HG03469 (cell line): ENCODE measurements around the gene RPL31.

Experiments
- ATAC-seq: cut with Tn5 transposase; IDR thresholded peaks from one replicate; pipeline ENCODE4 v1.9.1; 2021; ENCODE audit warnings: mild to moderate bottlenecking, moderate library complexity, moderate number of reproducible peaks; ENCODE audit not compliant: unreplicated experiment

Gene RPL31

DNA sequence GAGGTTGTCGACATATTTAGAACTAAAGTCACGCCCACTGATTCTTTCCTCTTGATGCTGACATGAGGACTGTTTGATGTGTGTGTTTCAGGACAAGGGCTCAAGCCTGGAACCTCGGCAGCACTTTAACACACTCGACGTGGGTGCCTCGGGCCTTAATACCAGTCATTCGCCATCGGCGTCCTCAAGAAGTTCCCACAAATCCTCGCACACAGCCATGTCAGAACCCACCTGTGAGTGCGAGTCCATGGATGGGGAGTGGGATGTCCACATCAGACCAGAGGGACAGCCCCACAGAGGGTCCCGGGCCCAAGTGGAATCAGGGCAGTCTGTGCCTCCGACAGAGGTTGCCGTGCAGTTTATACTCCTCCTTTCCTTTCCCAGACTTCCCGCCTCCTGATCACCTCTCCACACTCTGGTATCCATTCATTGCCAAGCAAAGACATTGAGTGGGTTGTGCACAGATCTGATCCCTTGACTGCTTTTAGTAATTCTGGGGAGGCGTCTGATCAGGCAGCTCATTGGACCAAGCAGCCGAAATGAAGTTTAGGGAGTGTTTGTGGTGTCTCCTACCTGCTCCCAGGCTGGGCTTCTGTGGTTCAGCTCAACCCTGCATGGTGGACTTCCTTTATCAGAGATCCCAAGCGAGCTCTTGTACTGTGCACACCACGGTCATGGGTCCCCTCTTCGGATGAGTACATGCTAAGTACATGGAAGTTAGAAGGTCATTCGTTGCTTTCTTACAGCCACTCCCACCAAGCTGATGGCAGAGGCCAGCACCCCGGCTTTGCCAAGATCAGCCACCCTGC lies 27.2 kb upstream of the RPL31 start:
- ATAC-seq = no peak

DNA sequence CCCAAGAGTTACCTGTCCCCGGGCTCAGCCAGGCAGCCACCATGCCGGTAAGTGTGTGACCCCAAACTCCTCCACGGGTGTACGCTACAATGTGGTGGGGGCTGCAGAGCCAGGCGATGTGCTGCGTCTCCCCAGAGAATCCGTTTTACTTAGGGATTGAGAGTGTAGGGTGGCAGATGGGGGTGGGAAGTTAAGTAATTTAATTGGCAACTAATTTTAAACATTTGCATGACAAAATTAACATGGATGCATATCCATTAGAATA lies 26.6 kb upstream of the RPL31 start:
- ATAC-seq = no peak

DNA sequence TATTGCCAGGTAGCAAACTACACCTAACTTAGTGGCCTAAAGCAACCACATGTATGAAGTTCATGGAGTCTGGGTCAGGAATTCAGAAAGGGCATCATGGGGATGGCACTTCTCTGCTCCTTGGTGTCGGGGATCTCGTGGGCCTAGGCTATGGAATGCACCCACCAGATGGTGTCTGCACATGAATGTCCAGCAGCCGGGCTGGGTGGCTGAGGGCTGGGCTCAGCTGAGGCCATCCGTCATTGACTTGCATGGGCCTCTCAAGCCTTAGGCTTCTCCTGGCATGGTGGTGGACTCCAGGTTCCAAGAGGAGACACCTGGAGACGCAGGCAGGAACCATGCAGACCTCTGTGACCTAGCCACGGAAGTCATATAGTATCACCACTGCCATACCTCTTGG lies 26.0 kb upstream of the RPL31 start:
- no peak for ATAC-seq

DNA sequence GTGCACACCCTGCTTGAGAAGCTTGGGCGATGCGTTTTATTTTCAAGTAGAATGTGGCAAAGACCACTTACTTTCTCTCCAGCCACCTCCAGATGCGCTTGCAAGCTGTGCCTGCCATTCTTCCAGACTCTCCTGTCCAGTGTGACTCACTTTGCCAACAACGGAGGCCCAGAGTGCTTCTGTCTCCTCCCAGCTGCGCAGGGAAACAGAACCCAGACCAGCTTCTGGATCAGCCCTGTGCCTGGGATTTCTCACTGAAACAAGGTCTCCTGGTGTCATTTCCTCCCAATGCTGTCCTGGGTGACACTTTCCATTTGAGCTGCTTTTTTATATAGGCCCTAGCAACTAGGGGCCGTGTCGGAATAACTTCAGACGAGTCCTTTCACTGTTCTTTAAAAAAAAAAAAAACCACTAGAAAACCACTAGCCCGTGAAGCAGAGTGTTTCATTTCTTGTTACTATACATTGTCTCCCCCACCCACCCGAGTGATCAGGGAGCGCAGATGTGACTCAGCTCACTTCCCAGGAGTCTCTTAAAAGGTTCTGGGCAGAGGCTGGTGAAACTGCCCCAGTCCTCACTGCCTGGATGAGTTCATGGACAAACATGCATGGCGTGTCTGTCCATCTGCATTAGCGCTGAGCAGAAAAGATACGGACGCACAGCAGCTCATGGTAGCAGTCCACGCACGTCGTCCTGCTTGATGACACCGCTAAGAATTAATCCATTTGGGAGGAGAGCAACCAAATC lies 25.3 kb upstream of the RPL31 start:
- peak; percentile 74 for ATAC-seq

DNA sequence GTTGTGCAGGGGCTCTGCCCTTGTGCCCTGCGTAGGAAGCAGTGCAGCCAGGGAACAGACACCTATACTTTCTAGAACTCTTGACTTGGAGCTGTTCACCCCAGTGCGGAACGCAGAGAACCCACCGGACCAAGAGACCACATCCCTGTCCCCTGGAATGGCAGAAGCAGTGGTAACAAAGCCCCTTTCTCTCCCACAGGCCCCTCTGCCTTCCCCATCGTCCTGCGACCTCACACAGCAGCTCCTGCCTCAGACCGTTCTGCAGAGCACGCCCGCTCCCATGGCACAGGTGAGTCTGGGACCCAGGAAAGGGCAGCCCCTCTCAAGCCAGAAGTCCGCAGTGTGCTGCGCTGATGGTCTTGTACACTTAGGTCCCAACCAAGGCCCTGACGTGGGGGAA lies 24.6 kb upstream of the RPL31 start:
- ATAC-seq = no peak

DNA sequence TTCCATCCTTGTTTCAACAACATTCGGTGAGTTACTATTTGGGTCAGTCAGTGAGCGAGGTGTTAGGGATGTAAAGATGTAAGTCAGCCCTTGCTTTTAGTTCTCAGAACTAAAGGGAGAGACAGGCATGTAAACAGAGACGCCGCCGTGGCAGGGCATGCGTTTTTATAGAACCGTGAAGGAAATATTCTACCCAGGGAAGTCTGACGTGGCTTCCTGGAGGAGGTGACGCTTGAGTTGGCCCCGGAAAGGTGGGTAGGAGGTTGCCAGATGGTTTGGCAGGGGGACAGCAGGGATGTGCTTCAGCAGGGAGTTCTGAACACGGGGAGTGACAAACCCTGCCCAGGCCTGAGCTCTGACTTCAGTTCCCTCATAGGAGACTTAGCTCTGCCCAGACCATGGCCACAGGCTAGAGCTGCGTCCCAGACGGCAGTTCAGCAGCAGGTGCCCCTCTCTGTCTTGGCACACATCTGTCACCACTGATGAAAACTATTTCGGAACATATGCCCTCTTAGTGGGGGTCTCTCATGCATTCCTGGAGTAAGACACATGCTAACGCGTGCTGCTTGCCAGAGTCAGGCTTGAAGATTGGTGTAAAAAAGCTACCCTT lies 23.4 kb upstream of the RPL31 start:
- ATAC-seq = no peak

DNA sequence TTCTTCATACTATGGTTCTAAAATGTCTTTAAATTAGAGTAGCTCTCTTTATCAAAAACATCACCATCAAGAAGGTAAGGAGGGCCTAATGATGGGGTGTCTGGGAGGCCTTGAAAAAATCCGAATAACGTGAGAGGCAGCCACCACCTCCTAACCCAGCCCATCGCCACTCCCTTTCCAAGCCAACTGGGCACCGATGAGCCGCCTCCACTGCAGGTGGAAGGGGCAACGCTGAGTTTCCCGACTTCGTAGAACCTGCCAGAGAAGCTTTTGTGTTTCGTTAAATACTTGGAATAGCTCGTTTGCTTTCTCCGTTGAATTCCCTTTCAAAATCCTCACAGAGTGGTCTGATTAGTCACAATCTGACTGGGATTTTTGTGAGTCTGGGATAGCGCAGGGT lies 22.0 kb upstream of the RPL31 start:
- no peak for ATAC-seq

DNA sequence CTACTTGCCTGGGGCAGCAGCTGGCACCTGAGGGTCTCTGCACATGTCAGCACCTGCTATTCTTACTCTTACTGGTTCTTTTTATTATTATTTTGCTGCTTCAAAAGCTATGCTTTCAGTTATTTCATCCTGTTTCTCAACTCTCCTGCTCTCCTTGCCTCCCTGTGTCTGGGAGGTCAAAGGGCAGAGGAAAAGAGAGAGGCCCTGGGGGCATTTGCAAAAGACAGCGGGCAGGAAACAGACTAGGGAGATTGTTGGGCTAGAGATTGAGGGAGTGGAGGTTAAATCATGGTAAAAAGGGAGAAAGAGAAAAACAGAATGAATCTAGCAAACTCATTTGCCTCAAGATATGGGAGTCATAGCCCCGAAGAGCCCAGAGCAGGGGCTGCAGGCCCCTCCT lies 21.1 kb upstream of the RPL31 start:
- no peak for ATAC-seq

DNA sequence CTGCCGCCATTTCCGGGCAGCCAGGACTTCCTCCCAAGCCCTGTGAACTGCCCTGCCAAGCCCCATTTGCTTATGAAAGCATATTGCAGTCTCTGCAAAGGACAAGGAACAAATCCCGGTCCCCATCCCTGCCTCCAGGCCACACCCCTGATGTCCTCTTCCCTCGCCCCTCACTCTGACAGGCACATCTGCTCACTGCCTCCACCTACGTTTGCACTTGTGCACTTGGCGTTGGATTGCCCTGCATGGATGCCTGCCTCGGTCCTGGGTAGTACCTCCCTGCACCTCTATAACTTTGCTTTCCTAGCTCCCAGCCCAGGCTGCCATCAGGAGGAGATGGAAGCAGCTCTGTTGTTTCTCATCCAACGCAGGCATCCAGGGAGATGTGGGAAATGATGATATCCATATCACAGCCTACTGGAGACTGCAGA lies 19.6 kb upstream of the RPL31 start:
- ATAC-seq = no peak

DNA sequence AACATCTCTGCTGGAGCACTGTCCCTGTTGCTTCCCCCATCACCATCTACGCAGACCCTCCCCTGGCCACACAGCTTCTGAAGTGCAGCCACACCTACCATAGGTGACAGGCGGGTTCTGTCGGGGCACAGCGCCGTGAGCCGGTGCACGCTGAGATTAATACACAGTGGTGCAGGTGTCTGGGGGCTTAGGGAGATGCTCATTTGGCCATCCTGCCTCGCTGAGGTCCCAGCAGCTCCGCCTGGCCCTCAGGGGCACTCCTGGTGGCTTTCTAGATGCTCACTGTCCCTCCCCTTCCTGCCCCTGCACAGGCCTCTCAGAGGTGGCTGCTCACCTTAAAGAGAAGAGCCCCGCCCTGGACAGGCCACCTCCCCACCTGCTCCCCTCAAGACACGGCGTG lies 18.9 kb upstream of the RPL31 start:
- ATAC-seq = no peak

DNA sequence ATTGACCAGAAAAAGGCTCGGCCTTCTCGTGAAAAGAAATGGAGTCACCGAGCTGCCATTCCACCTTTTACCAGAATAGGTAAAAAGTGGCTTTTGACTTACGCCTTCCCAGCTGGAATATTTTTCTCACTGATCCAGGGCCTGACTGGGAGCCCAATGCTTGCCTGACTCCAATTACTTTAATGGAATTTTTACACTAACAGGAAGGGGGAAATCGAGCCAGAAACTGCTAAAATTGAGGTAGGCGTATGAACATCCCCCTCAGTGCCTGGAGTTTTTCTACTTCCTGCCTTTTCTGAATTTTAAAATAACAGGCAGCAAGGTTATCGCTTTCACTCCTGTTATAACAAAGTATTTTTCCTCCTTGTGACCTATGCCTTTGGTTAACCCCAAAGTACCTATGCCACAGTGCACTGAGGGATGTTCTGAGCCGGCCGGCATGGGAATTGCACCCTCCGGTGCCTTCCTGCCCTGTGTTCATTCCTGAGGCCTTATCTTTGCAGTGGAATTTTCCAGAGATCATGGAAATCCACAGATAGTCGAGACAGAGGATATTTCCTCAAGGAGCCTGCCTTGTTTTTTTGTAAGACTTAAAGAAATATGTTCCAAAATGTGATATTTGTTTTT lies 18.3 kb upstream of the RPL31 start:
- no peak for ATAC-seq

DNA sequence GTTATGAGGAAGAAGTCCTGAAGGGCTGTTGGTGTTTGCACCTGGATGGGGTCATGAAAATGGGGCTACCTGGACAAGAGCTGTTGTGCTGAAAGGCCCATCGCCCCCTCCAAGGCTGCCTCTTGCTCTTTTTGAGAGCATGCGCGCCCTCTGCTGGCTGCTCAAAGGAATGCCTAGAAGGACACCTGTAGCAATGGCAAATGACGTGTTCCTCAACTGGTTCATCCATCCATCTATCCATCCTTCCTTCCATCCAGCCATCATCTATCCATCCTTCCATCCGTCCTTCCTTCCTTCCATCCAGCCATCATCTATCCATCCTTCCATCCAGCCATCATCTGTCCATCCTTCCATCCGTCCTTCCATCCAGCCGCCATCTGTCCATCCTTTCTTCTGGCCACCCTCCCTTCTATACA lies 17.2 kb upstream of the RPL31 start:
- no peak for ATAC-seq

DNA sequence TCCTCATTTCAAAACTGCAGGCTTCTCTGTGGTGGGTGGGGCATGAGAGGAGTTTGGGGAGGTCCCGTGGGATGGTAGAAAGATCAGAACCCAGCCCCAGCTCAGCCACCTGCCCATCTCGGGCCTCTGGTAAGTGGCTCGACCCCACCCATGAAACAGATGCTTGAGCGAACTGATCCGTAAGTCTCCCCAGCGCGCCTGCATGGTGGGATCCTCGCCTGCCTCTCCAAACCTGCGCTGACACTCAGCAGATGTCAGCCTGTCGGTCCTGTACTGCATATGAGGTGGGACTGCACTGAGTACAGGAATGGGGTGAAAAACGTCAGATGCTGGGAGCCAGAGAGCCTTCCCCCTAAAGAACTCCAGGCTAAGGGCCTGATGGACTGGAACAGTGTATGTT lies 15.9 kb upstream of the RPL31 start:
- ATAC-seq = no peak

DNA sequence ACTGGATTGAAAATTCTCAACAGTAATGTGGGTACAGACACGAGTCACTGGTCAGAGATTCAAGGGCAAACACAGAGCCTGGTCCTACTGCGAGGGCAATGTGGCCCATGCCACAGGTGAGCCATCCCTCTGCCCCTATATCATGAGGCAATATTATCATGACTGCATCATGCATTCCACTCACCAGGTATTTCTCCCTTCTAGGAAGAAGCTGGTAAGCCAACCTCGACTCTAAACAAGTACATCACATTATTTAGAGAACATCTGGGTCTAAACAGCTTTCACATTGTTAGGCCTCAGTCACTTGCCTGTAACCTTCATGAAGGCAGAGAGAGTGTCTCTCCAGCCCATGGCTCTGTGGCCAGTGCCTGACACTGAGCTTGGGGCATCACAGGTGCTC lies 14.6 kb upstream of the RPL31 start:
- no peak for ATAC-seq

DNA sequence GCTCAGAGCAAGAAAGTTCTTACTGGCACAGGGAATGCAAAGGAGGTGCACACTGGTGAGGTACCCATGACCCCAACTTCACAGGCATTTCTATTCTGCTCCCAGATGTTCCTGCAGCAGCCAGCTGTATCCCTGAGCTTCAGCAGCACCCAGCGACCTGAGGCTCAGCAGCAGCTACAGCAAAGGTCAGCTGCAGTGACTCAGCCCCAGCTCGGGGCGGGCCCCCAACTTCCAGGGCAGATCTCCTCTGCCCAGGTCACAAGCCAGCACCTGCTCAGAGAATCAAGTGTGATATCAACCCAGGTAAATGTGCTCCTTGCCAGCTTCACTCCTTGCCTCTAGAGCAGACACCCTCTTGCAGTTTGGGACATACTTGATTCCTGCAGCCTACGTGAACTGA lies 14.1 kb upstream of the RPL31 start:
- no peak for ATAC-seq

DNA sequence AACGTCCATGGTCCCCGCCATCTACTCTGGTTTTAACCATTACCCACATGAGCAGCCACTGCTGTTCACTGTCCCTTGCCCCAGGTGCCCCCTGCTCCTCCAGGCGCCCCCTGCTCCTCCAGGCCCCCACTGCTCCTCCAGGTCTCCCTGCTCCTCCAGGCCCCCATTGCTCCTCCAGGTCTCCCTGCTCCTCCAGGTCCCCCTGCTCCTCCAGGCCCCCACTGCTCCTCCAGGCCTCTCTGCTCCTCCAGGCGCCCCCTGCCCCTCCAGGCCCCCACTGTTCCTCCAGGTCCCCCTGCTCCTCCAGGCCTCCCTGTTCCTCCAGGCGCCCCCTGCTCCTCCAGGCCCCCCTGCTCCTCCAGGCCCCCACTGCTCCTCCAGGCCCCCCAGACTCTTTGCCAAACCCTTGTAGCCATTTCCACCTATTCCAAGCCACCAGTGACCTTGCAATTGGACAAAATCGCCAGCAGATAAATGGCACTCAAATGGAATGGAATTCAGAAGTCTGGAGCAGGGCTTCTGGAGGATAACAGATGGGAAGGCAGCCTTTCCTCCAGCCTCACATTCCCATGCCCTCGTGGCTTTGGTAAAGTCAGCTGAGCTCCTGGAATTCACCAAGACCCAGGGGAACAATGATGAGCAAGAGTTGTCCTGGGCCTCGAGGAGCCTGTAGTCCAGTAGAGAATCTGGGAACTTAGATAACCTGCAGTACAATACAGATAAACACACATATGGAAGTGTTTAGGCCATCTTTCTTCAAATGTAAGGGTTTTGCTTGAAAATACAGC lies 13.3 kb upstream of the RPL31 start:
- ATAC-seq = no peak

DNA sequence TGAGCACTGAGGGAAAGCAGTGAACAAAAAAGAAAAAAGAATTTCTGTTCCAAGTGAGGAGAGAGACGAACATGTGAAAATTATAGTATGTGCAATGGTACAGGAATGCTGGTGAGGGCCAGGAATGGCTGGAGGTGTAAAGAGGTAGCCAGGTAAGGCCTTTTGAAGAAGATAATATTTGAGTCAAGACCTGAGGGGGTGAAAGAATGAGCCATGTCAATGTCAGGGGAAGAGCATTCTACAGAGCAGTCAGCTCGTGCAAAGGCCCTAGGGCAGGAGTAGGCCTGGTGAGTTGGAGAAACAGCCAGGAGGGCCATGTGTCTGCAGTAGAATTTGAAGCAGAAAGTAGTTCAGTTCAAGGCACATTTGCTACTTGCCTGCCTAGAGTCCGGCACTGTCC lies 12.4 kb upstream of the RPL31 start:
- no peak for ATAC-seq

DNA sequence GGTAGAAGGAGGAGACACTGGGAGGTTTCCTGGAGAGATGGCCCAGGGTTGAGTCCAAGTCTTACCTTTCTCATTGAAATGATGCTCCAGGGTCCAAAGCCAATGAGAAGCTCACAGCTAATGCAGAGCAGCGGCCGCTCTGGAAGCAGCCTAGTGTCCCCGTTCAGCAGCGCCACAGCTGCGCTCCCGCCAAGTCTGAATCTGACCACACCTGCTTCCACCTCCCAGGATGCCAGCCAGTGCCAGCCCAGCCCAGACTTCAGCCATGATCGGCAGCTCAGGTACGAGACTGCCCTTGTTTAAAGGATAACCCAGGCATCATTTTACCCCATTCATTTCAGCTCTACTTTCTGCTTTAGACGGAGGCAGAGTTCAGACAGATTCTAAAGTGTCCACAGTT lies 11.9 kb upstream of the RPL31 start:
- ATAC-seq = no peak

DNA sequence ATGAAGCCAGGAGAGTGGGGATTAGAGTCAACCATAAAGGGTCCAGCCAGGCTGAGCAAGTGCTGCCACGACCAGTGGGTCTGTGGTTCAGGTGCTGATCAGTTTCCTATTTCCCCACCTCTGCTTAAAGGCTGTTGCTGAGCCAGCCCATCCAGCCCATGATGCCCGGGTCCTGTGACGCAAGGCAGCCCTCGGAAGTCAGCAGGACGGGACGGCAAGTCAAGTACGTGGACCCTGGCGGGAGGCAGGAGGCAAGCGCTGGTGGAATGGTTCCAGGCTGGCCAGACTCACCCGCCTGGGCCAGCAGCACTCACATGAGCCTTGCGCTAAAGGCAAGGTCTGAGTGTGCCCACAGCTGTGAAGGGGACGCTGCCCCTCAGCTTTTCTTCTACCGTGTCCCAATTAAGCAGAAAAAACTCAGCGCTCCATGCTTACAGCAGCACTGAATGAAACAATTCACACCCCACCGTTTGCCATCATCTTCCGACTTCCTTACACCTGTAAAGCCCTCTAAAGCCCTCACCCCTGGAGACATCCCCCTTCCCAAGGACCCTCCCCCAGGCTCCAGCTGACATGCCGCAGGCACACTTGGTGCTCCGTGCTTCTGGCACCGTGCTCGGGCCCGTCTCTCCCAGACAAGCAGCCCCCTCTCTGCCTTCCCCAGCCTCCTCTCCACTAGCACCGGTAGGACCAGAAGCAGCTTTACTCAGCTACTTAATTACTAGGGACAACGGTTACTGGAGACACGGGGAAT lies 11.3 kb upstream of the RPL31 start:
- ATAC-seq = no peak

DNA sequence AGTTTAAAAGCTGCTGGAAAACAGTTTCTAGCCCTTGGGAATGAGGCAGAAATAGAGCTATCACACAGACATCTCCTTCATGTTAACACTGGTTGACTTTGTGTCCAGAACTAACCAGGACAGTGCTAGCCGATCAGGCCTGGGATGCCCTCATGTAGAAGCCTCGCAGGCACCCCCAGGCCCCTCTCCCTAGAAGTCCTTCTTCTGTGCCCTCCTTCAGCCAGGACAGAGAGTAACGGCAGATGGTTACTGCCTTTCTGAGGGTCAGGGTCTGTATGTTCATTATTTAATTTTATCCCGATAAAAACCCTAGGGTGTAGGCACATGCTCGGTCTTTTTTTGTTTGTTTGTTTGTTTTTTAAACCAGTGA lies 10.7 kb upstream of the RPL31 start:
- no peak for ATAC-seq
